Astrocyte (in vitro differentiated cells and primary cell): ENCODE results near the gene TNFRSF19. TPM values are rescaled to one million over a fixed set of nuclear protein-coding genes. Genes with fewer than 3 reads are reported as not detected.
A peak's percentile ranks its signal among the peaks of the same experiment; 100 is the strongest.

Experiments
- DNase-seq: peaks from one replicate; pipeline ENCODE4 v3.0.0-alpha.2; 2010; ENCODE audit warnings: low read depth
- FAIRE-seq: peaks from 2 replicates; lab custom pipeline; 2011; peaks lifted over from hg19 to GRCh38; lab: Jason Lieb, UNC
- H2AFZ ChIP-seq: 2 replicates; pipeline ENCODE4 v1.6.0; 2012; ENCODE audit warnings: low read depth, low read length, inconsistent platforms
- H3K27ac ChIP-seq: 2 replicates; pipeline ENCODE4 v1.5.1; 2011; ENCODE audit warnings: low read depth, low read length, inconsistent platforms
- H3K27me3 ChIP-seq: 2 replicates; pipeline ENCODE4 v1.6.0; 2011; ENCODE audit warnings: low read length, inconsistent platforms; ENCODE audit not compliant: insufficient read depth
- H3K36me3 ChIP-seq: 2 replicates; pipeline ENCODE4 v1.5.1; 2011; ENCODE audit warnings: low read length, inconsistent platforms; ENCODE audit not compliant: insufficient read depth
- H3K4me1 ChIP-seq: 2 replicates; pipeline ENCODE4 v1.5.1; 2011; ENCODE audit warnings: low read length, inconsistent platforms; ENCODE audit not compliant: insufficient read depth
- H3K4me2 ChIP-seq: 2 replicates; pipeline ENCODE4 v1.6.0; 2012; ENCODE audit warnings: low read length, inconsistent platforms
- H3K4me3 ChIP-seq: 2 replicates; pipeline ENCODE4 v1.5.1; 2011; ENCODE audit warnings: low read depth, mild to moderate bottlenecking, low read length, inconsistent platforms; ENCODE audit not compliant: insufficient read depth
- H3K79me2 ChIP-seq: 2 replicates; pipeline ENCODE4 v1.6.0; 2012; ENCODE audit warnings: mild to moderate bottlenecking, low read length, inconsistent platforms; ENCODE audit not compliant: insufficient read depth
- H3K9ac ChIP-seq: 2 replicates; pipeline ENCODE4 v1.6.0; 2012; ENCODE audit warnings: mild to moderate bottlenecking, low read length, inconsistent platforms
- H3K9me3 ChIP-seq: 2 replicates; pipeline ENCODE4 v1.5.1; 2012; ENCODE audit warnings: low read depth, mild to moderate bottlenecking, low read length, inconsistent platforms; ENCODE audit not compliant: insufficient read depth
- H4K20me1 ChIP-seq: 2 replicates; pipeline ENCODE4 v1.6.0; 2012; ENCODE audit warnings: low read length, inconsistent platforms; ENCODE audit not compliant: insufficient read depth
- H3K27ac Mint-ChIP-seq: one replicate; pipeline ENCODE4 v1.8.0; 2021; ENCODE audit warnings: mild to moderate bottlenecking, mixed read lengths; ENCODE audit not compliant: unreplicated experiment
- H3K27me3 Mint-ChIP-seq: one replicate; pipeline ENCODE4 v1.8.0; 2021; ENCODE audit warnings: low read depth, mixed read lengths; ENCODE audit not compliant: unreplicated experiment
- H3K36me3 Mint-ChIP-seq: one replicate; pipeline ENCODE4 v1.8.0; 2021; ENCODE audit warnings: low read depth, mixed read lengths; ENCODE audit not compliant: unreplicated experiment
- H3K4me1 Mint-ChIP-seq: one replicate; pipeline ENCODE4 v1.8.0; 2021; ENCODE audit warnings: low read depth, mixed read lengths; ENCODE audit not compliant: unreplicated experiment
- H3K4me3 Mint-ChIP-seq: one replicate; pipeline ENCODE4 v1.8.0; 2021; ENCODE audit warnings: mild to moderate bottlenecking, moderate library complexity, mixed read lengths; ENCODE audit not compliant: unreplicated experiment
- H3K9me3 Mint-ChIP-seq: one replicate; pipeline ENCODE4 v1.8.0; 2021; ENCODE audit warnings: mild to moderate bottlenecking, mixed read lengths; ENCODE audit not compliant: unreplicated experiment
- CTCF ChIP-seq: IDR thresholded peaks from 2 replicates; pipeline ENCODE4 v1.5.1; 2011; ENCODE audit warnings: low read depth, mild to moderate bottlenecking, inconsistent platforms, low read length, moderate library complexity; ENCODE audit not compliant: insufficient read depth
- EZH2 ChIP-seq: IDR thresholded peaks from 2 replicates; pipeline ENCODE4 v1.6.1; 2012; ENCODE audit warnings: mild to moderate bottlenecking, low read length, inconsistent platforms; ENCODE audit not compliant: insufficient read depth
- total RNA-seq: library from RNA; stranded (reverse); gene quantifications from 2 replicates; pipeline ENCODE4 v1.2.1, GENCODE V29; 2021

TNFRSF19 gene
- total RNA-seq, 1 donor from 2014 or later = 27.8 TPM

- H3K4me3 ChIP-seq = no peak overlapping the region
- H4K20me1 ChIP-seq = no peaks in the 10 kb centered on the region
- Mint-ChIP-seq H3K27me3 (no peaks in the 10 kb centered on the region), H3K4me3 (no peak overlapping the region), H3K9me3 (no peaks in the 10 kb centered on the region), H3K27ac (peak overlapping the region; percentile 43), H3K36me3 (peaks cover 13% of the 10 kb centered on the region), H3K4me1 (peaks cover 51% of the 10 kb centered on the region)
- peak overlapping the region; percentile 34 for H3K4me2 ChIP-seq
- H3K4me1 ChIP-seq = peaks cover 47% of the 10 kb centered on the region
- H3K9ac ChIP-seq = peak overlapping the region; percentile 36
- H3K27me3 ChIP-seq = no peaks in the 10 kb centered on the region
- H3K36me3 ChIP-seq = peaks cover 2% of the 10 kb centered on the region
- H3K79me2 ChIP-seq = peaks cover 4% of the 10 kb centered on the region
- FAIRE-seq = no peak
- H3K27ac ChIP-seq = peak overlapping the region; percentile 58
- peak; percentile 78 for DNase-seq
- no peak overlapping the region for H2AFZ ChIP-seq
- no peaks in the 10 kb centered on the region for H3K9me3 ChIP-seq
- no peak for TF ChIP-seq CTCF
- no peak for TF ChIP-seq EZH2
Observed at GRCh38 chr13:23654111-23655110, 84.2 kb downstream of the TNFRSF19 start.

- no peak for TF ChIP-seq EZH2
- no peak for TF ChIP-seq CTCF
- H3K4me3 Mint-ChIP-seq = no peak overlapping the region
- FAIRE-seq = no peak
Observed at GRCh38 chr13:23655321-23655720, 85.1 kb downstream of the TNFRSF19 start.

More at GRCh38 chr13:23655321-23655720, 85.1 kb downstream of the TNFRSF19 start:
- H3K9ac ChIP-seq = no peak overlapping the region
- peaks cover 51% of the 10 kb centered on the region for H3K4me1 Mint-ChIP-seq
- DNase-seq = peak; percentile 27
- H4K20me1 ChIP-seq = no peaks in the 10 kb centered on the region
- no peak overlapping the region for H3K27ac ChIP-seq
- no peak overlapping the region for H2AFZ ChIP-seq
- no peak overlapping the region for H3K27ac Mint-ChIP-seq
- peaks cover 7% of the 10 kb centered on the region for H3K36me3 ChIP-seq
- H3K4me1 ChIP-seq = peaks cover 47% of the 10 kb centered on the region
- no peak overlapping the region for H3K4me3 ChIP-seq
- no peaks in the 10 kb centered on the region for H3K9me3 ChIP-seq
- peaks cover 2% of the 10 kb centered on the region for H3K9me3 Mint-ChIP-seq
- no peaks in the 10 kb centered on the region for H3K27me3 ChIP-seq
- H3K4me2 ChIP-seq = no peak overlapping the region
- peaks cover 13% of the 10 kb centered on the region for H3K36me3 Mint-ChIP-seq
- no peaks in the 10 kb centered on the region for H3K27me3 Mint-ChIP-seq
- H3K79me2 ChIP-seq = peaks cover 4% of the 10 kb centered on the region
